GM12891 (cell line): Measurements from ENCODE around the gene MAMDC2.

Experiments used
- POLR2A ChIP-seq: IDR thresholded peaks from 2 replicates; pipeline ENCODE4 v1.6.1; 2011; ENCODE audit warnings: low read depth, low read length, control low read depth
- POLR2AphosphoS5 ChIP-seq: IDR thresholded peaks from 2 replicates; pipeline ENCODE4 v1.6.1; 2011; ENCODE audit warnings: low read depth, low read length, control low read depth
- TAF1 ChIP-seq: IDR thresholded peaks from 2 replicates; pipeline ENCODE4 v1.6.1; 2011; ENCODE audit warnings: low read depth, low read length, control low read depth

DNA sequence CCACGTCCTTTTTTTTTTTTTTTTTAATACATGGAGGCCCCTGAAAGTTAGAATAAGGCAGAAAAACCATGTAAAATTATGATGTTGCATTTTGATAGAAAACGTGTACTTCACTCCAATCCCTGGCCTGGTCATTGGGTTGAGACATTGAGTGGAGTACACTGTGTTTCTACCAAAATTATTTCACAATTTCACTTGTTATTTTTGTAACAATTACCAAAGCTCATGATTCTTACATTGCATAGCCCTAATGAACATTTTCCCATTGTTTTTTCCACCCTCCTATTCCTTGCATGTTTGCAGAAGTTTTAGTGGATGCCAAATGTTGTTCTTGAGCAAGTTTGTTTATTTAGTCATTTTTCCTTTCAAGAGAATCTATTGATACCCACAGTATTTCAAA lies 21.9 kb downstream of the MAMDC2 start:
- TF ChIP-seq POLR2A = no peak
- TF ChIP-seq POLR2AphosphoS5 = no peak
- TF ChIP-seq TAF1 = no peak
